Heart left ventricle (tissue), 16 donors: ENCODE measurements around the gene SNX15. TPM values are rescaled to one million over a fixed set of nuclear protein-coding genes. Genes with fewer than 3 reads are reported as not detected.

Experiments used
- ATAC-seq, 4 donors: fragments of 200-7000 bp; cut with Tn5 transposase; one replicate each; pipeline ENCODE4 v1.9.1; 2020 to 2022; ENCODE audit warnings: moderate library complexity in 4 of 4, mild to moderate bottlenecking in 3 of 4, moderate number of reproducible peaks in 1 of 4
- DNase-seq, 5 donors: peaks; one replicate each; pipeline ENCODE4 v3.0.0-alpha.2; 2020
- H3K27ac ChIP-seq, 12 donors: fragments of 200-600 bp; sonication (generic) in 4 of 12; one replicate each; pipeline versions ENCODE4 v1.5.0 to v1.8.0; 2016 to 2022; ENCODE audit warnings: mild to moderate bottlenecking in 2 of 12
- H3K27me3 ChIP-seq, 9 donors: fragments of 200-600 bp; sonication (generic) in 2 of 9; one replicate each; pipeline versions ENCODE4 v1.5.1 to v1.8.0; 2016 to 2022; ENCODE audit warnings: mild to moderate bottlenecking in 3 of 9
- H3K36me3 ChIP-seq, 9 donors: fragments of 200-600 bp; sonication (generic) in 2 of 9; one replicate each; pipeline versions ENCODE4 v1.5.0 to v1.8.0; 2018 to 2022; ENCODE audit warnings: mild to moderate bottlenecking in 2 of 9
- H3K4me1 ChIP-seq, 12 donors: fragments of 200-600 bp; sonication (generic) in 4 of 12; one replicate each; pipeline versions ENCODE4 v1.5.0 to v1.8.0; 2016 to 2022; ENCODE audit warnings: mild to moderate bottlenecking in 3 of 12
- H3K4me3 ChIP-seq, 12 donors: fragments of 200-600 bp; sonication (generic) in 4 of 12; one replicate each; pipeline versions ENCODE4 v1.5.0 to v1.8.0; 2017 to 2022; ENCODE audit warnings: mild to moderate bottlenecking in 9 of 12, moderate library complexity in 4 of 12
- H3K9me3 ChIP-seq, 12 donors: fragments of 200-600 bp; sonication (generic) in 4 of 12; one replicate each; pipeline versions ENCODE4 v1.5.0 to v1.8.0; 2016 to 2022; ENCODE audit warnings: mild to moderate bottlenecking in 1 of 12
- CTCF ChIP-seq, 12 donors: fragments of 200-600 bp; sonication (generic) in 4 of 12; IDR thresholded peaks; one replicate each; pipeline versions ENCODE4 v1.5.0 to v1.8.0; 2018 to 2022; ENCODE audit warnings: antibody characterized with exemption in 12 of 12, mild to moderate bottlenecking in 5 of 12
- POLR2A ChIP-seq, 2 donors: fragments of 450-650 bp; IDR thresholded peaks; one replicate each; pipeline ENCODE4 v1.6.1; 2017; ENCODE audit warnings: antibody characterized with exemption in 2 of 2, mild to moderate bottlenecking in 2 of 2, moderate library complexity in 2 of 2
- WGBS, 4 donors: extraction: QIAGEN DNeasy Blood & Tissue Kit in 2 of 4; methylation state at CpG; one replicate each; pipeline versions ENCODE4 v1.1.5 to v1.1.7; 2013 to 2018; 5-methylcytosine and 5-hydroxymethylcytosine counted together
- intact Hi-C, 10 donors: fragments of 100-400 bp; cut with DNase I; formaldehyde crosslinking; loops; one replicate each; pipeline versions ENCODE4 v1.11.1 to v1.14.2; 2022
- polyA plus RNA-seq, 2 donors: library from polyadenylated mRNA; stranded (reverse); fragments of 200-250 nt; gene quantifications; one replicate each; pipeline ENCODE4 v1.2.3, GENCODE V29; 2013
- total RNA-seq, 9 donors: library from RNA; depleted of rRNA in 2 of 9; stranded (reverse); fragments of >200 nt in 2 of 9; fragmentation: NEBNext Ultra II Directional in 3 of 9; extraction: Animal tissue kit (Norgen Biotek cat#: 25700) in 3 of 9; gene quantifications; one replicate each; pipeline versions ENCODE4 v1.1.0 to v1.2.4, GENCODE V29; 2016 to 2023
- donor health status: ischemic (EF 13 %, LVEDD 7.1; RV severe dilation, severe dysfunction).
- donor health status: healthy with polysubstance abuse.
- donor health status: DM: no; HTN: yes; CAD: no.
- donor health status: DM: no; HTN: no; CAD: no.
- donor health status: ischemic (EF 25% LVEDD 6.9; RV normal size, moderate dysfunction).
- donor health status: ischemic (EF 25% LVEDD 5.7; RV mildly dilated, moderate dysfunction).
- donor health status: healthy.
- donor health status: DM: yes; HTN: yes; CAD: no.
- donor health status: ischemic (EF 35%, LVEDD 5.7; RV mildly dilated, moderate dysfunction).
- donor health status: nonischemic (EF 11% LVEDD 7.7; RV severe dilation, severe dysfunction).
- donor health status: DM: yes; HTN: yes; CAD: no.
- donor health status: PGD.
- donor health status: ischemic (EF 29% LVEDD 5.4; RV normal size, mild dysfunction).
- donor health status: nonischemic (EF 23%, LVEDD 6.1; RV moderate dilation, normal function).

SNX15 gene
- total and polyA plus RNA-seq, 11 donors: 12.7 to 33.0 (median 17.9) TPM

GRCh38 chr11:65034423-65034822 is 7.2 kb downstream of the SNX15 start:
- no peaks in the 10 kb centered on the region for H3K27me3 ChIP-seq
- no peak for ATAC-seq
- WGBS, 4 donors: 95 to 97% (median 96%) methylated on average over 2 of the region's 2 CpGs
- H3K36me3 ChIP-seq: peaks cover 3 to 87% (median 66%) of the 10 kb centered on the region in 9 donors
- no peak for DNase-seq
- intact Hi-C loops: no loop called here
- H3K4me3 ChIP-seq: no peak overlapping the region
- no peaks in the 10 kb centered on the region for H3K9me3 ChIP-seq
- peaks cover 0 to 8% (median 0%) of the 10 kb centered on the region in 12 donors for H3K4me1 ChIP-seq
- TF ChIP-seq CTCF (IDR thresholded peaks at IDR 0.05) (no peak), POLR2A (IDR thresholded peaks at IDR 0.05) (no peak)
- H3K27ac ChIP-seq: no peak overlapping the region

- Histone ChIP-seq H3K27me3 (no peaks in the 10 kb centered on the region), H3K4me1 (peaks cover 0 to 13% (median 4%) of the 10 kb centered on the region in 12 donors), H3K27ac (no peak overlapping the region), H3K9me3 (no peaks in the 10 kb centered on the region), H3K36me3 (peaks cover 3 to 87% (median 69%) of the 10 kb centered on the region in 9 donors), H3K4me3 (no peak overlapping the region)
- TF ChIP-seq CTCF (IDR thresholded peaks at IDR 0.05): no peak
- TF ChIP-seq POLR2A (IDR thresholded peaks at IDR 0.05): no peak
- intact Hi-C loops: no loop called here
- ATAC-seq (no peak), DNase-seq (no peak)
- WGBS, 4 donors: 72 to 83% (median 80%) methylated on average over 8 to 11 of the region's 11 CpGs
These were observed 8.3 kb downstream of the SNX15 start for GRCh38 chr11:65035579-65035978.

- ATAC-seq: no peak
- no peaks in the 10 kb centered on the region for H3K9me3 ChIP-seq
- peak in 4 of 5 donors; percentile 54 to 74 (median 72) for DNase-seq
- no peak overlapping the region for H3K4me3 ChIP-seq
- H3K27me3 ChIP-seq: no peaks in the 10 kb centered on the region
- peaks cover 0 to 75% (median 67%) of the 10 kb centered on the region in 9 donors for H3K36me3 ChIP-seq
- 68 to 77% (median 72%) methylated on average over 6 of the region's 6 CpGs for WGBS, 4 donors
- peak overlapping the region in 2 of 12 donors; percentile 13 to 38 for H3K27ac ChIP-seq
- H3K4me1 ChIP-seq: peaks cover 0 to 20% (median 8%) of the 10 kb centered on the region in 12 donors
- intact Hi-C loops: no loop called here
- no peak for TF ChIP-seq CTCF (IDR thresholded peaks at IDR 0.05)
- no peak for TF ChIP-seq POLR2A (IDR thresholded peaks at IDR 0.05)
These were observed 9.7 kb downstream of the SNX15 start for GRCh38 chr11:65036931-65037330.

- H3K27me3 ChIP-seq: no peaks in the 10 kb centered on the region
- no peak for ATAC-seq
These were observed 13.2 kb downstream of the SNX15 start for GRCh38 chr11:65040520-65040846.

More at GRCh38 chr11:65040520-65040846, 13.2 kb downstream of the SNX15 start:
- no peak for DNase-seq
- WGBS, 4 donors: 15 to 23% (median 18%) methylated on average over 7 of the region's 7 CpGs
- Histone ChIP-seq H3K9me3 (no peaks in the 10 kb centered on the region), H3K36me3 (peaks cover 0 to 49% (median 38%) of the 10 kb centered on the region in 9 donors), H3K27ac (peak overlapping the region; percentile 86 to 98 (median 94)), H3K4me3 (peak overlapping the region; percentile 63 to 92 (median 78)), H3K4me1 (peaks cover 0 to 37% (median 16%) of the 10 kb centered on the region in 12 donors)
- intact Hi-C loops: loop anchor here in 6 of 10 donors (1.0 to 5.0 kb wide), 5 partner anchors 13 to 70 kb away; partner anchors contain the start of genes CDCA5 (in 5 of the 6), ZFPL1 (in 5 of the 6), SNX15 (in 1 of the 6) and TM7SF2 (in 1 of the 6)
- no peak for TF ChIP-seq CTCF (IDR thresholded peaks at IDR 0.05)
- no peak for TF ChIP-seq POLR2A (IDR thresholded peaks at IDR 0.05)
